Measurements from ENCODE around the gene MCF2L2. TPM values are rescaled to one million over a fixed set of nuclear protein-coding genes. Genes with fewer than 3 reads are reported as not detected.
"Not testable (repeated sequence)": the region's sequence is repeated elsewhere in the genome, so short reads cannot be mapped to it uniquely, and the experiment has no call there.

MCF2L2 gene
- total RNA-seq, 1 donor from 2014 or later: 0.62 TPM

- ATAC-seq: no peak
- Histone ChIP-seq H3K27me3 (ENCODE audit: low read depth) (no peaks in the 10 kb centered on the region), H3K4me1 (no peaks in the 10 kb centered on the region), H3K9me3 (no peaks in the 10 kb centered on the region), H3K36me3 (no peaks in the 10 kb centered on the region), H3K27ac (no peak overlapping the region), H3K4me3 (no peak overlapping the region)
- no peak for TF ChIP-seq CTCF (IDR thresholded peaks at IDR 0.05)
- no peak for DNase-seq
- intact Hi-C loops (cut with DNase I): no loop called here
Observed at GRCh38 chr3:183434992-183435391, 6.6 kb upstream of the MCF2L2 start.

- H3K27ac ChIP-seq: no peak overlapping the region
- no peaks in the 10 kb centered on the region for H3K36me3 ChIP-seq
- DNase-seq: no peak
- no peaks in the 10 kb centered on the region for H3K4me1 ChIP-seq
- peaks cover under 1% of the 10 kb centered on the region for H3K27me3 ChIP-seq (ENCODE audit: low read depth)
- H3K9me3 ChIP-seq: no peaks in the 10 kb centered on the region
- H3K4me3 ChIP-seq: no peak overlapping the region
- TF ChIP-seq CTCF (IDR thresholded peaks at IDR 0.05): no peak
- intact Hi-C loops (cut with DNase I): no loop called here
- no peak for ATAC-seq
Observed at GRCh38 chr3:183434503-183434902, 6.1 kb upstream of the MCF2L2 start.

- no peaks in the 10 kb centered on the region for H3K9me3 ChIP-seq
- no peak overlapping the region for H3K27ac ChIP-seq
- H3K27me3 ChIP-seq (ENCODE audit: low read depth): peaks cover 27% of the 10 kb centered on the region
- intact Hi-C loops (cut with DNase I): no loop called here
- peaks cover 21% of the 10 kb centered on the region for H3K4me1 ChIP-seq
- H3K4me3 ChIP-seq: no peak overlapping the region
- ATAC-seq (no peak), DNase-seq (no peak)
- H3K36me3 ChIP-seq: no peaks in the 10 kb centered on the region
- TF ChIP-seq CTCF (IDR thresholded peaks at IDR 0.05): no peak
Observed at GRCh38 chr3:183430325-183430957, 2.0 kb upstream of the MCF2L2 start.

- H3K36me3 ChIP-seq: no peaks in the 10 kb centered on the region
- peak; percentile 70 to 73 for ATAC-seq
- DNase-seq: peak; percentile 71
- peak overlapping the region; percentile 69 for H3K4me3 ChIP-seq
- peaks cover 21% of the 10 kb centered on the region for H3K4me1 ChIP-seq
- H3K27me3 ChIP-seq (ENCODE audit: low read depth): peaks cover 27% of the 10 kb centered on the region
- intact Hi-C loops (cut with DNase I): no loop called here
- no peak for TF ChIP-seq CTCF (IDR thresholded peaks at IDR 0.05)
- H3K27ac ChIP-seq: peak overlapping the region; percentile 51
- H3K9me3 ChIP-seq: no peaks in the 10 kb centered on the region
Observed at GRCh38 chr3:183427876-183428446, 458 bp downstream of the MCF2L2 start.

- ATAC-seq: no peak
- H3K36me3 ChIP-seq: no peaks in the 10 kb centered on the region
- no peak for DNase-seq
- peaks cover 21% of the 10 kb centered on the region for H3K4me1 ChIP-seq
- intact Hi-C loops (cut with DNase I): no loop called here
- H3K4me3 ChIP-seq: peak overlapping the region; percentile 69
- no peak for TF ChIP-seq CTCF (IDR thresholded peaks at IDR 0.05)
- H3K27me3 ChIP-seq (ENCODE audit: low read depth): peaks cover 27% of the 10 kb centered on the region
- no peak overlapping the region for H3K27ac ChIP-seq
- no peaks in the 10 kb centered on the region for H3K9me3 ChIP-seq
Observed at GRCh38 chr3:183427196-183427875, 1.1 kb downstream of the MCF2L2 start.

GRCh38 chr3:183418807-183419206 is 9.6 kb downstream of the MCF2L2 start:
- H3K4me1 ChIP-seq; H3K4me3 ChIP-seq; H3K27me3 ChIP-seq (ENCODE audit: low read depth); DNase-seq; ATAC-seq; H3K36me3 ChIP-seq; intact Hi-C loops (cut with DNase I); H3K27ac ChIP-seq: not testable (repeated sequence)
- peaks cover 22% of the 10 kb centered on the region for H3K9me3 ChIP-seq
